EH (cell line): ENCODE measurements around the gene PAQR7.

Source experiments
- DNase-seq: peaks from one replicate; pipeline ENCODE4 v3.0.0-alpha.2; 2015; ENCODE audit warnings: low read depth

Gene PAQR7

DNA sequence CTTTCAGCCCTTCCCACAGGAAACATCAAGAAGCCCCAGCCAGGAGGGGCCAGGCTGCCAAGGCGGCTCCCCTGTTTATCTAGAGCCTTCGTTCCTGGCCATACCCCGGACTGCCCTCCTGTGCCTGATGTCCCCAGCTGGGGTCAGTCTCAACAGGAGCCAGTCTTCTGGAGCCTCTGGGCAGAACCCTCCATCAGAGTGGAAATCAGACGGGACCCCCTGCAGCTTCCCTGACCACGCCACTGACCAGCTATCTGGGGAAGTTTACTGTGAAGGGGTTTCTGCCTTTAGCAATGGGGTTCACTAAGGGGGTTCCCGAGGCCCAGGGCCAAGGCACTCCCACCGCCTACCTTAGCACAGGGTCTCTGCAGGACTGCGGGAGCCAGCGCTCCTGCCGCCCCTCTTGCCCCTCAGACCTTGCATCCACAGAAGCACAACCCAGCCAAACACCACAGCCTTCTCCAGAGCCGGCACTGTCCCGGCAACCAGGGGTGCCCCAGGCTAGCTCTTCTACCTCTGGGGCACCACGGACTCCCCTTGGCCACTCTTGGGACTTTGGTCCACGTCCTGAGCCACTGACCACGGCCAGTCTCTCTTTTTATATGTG is 59.3 kb downstream of the PAQR7 start:
- no peak for DNase-seq

DNA sequence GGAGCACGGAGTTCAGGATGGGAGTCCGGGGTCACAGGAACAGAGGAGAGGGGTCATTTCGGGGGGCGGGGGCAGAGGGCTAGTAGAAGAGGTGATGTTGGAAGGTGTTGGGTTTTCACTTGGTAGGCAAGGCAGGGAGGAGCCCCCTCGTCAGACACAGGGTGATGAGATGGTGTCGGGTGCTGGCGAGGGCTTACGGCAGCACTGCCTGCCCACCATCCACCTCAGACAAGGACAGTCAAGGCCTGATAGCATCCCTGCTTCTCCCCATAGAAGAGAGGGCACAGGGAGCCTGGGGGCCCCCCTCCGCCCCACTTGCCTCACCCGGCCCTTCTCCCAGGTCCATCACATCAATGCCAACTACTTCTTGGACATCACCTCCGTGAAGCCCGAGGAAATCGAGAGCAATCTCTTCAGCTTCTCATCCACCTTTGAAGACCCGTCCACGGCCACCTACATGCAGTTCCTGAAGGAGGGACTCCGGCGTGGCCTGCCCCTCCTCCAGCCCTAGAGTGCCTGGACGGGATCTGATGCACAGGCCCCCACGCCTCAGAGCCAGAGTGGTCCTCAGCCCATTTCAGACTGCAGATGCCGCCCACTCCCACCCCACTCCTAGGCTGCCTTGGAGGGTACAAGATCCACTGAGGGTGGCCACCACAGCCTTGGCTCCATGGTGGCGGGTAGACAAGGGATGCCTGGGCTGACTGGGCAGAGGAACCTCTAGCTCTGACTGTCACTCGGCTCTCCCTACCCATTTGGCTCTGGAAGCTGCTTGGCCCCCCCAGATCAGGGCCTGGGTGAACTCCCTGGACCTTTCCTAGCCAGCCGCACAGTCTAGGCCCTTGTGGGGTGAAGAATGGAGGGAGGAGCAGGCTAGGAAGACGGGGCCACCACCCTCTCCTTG is 60.0 kb downstream of the PAQR7 start:
- no peak for DNase-seq

- DNase-seq = no peak
Measured at GRCh38 chr1:25814549-25815087, 60.9 kb downstream of the PAQR7 start.

DNA sequence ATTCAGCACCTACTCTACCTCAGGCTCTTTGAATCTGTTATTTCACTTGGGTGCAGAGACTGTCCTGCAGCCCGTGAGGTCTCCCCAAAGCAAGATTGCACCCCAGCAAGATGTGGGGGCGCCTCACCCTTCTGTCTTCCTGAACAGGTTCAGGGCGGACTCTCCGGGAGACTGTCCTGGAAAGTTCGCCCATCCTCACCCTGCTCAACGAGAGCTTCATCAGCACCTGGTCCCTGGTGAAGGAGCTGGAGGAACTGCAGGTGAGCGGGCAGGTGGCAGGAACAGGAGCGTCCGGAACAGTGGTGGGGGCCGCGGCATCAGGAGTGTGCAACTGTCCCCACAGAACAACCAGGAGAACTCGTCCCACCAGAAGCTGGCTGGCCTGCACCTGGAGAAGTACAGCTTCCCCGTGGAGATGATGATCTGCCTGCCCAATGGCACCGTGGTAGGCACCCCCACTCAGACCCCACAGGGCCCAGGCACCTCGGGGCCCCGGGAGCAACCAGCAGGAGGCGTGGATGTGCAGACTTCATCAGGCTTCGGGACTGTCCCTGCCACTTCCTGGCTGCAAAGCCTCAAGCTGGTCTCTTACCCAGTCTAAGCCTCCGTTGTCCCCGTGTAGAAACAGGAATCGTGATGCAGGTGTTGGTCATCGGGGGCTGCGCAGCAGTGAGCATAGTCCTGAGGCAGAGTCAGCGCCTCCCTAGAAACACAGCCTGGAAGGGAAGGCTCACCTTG is 61.6 kb downstream of the PAQR7 start:
- no peak for DNase-seq

GRCh38 chr1:25813071-25813733 is 62.3 kb downstream of the PAQR7 start:
- no peak for DNase-seq
